Ishikawa (cell line): ENCODE data around the gene CPNE2.

Experiments
- CEBPB ChIP-seq: IDR thresholded peaks from 2 replicates; pipeline ENCODE4 v1.6.1; 2012
- CREB1 ChIP-seq: IDR thresholded peaks from 2 replicates; pipeline ENCODE4 v1.6.1; 2012; ENCODE audit warnings: low read depth
- EP300 ChIP-seq: IDR thresholded peaks from 2 replicates; pipeline ENCODE4 v1.6.1; 2012; ENCODE audit warnings: borderline replicate concordance
- MAX ChIP-seq: IDR thresholded peaks from 2 replicates; pipeline ENCODE4 v1.6.1; 2012
- RAD21 ChIP-seq: IDR thresholded peaks from 2 replicates; pipeline ENCODE4 v1.6.1; 2012; ENCODE audit warnings: low read depth
- REST ChIP-seq: IDR thresholded peaks from 2 replicates; pipeline ENCODE4 v1.6.1; 2012; ENCODE audit warnings: low read depth, mild to moderate bottlenecking
- TAF1 ChIP-seq: IDR thresholded peaks from 2 replicates; pipeline ENCODE4 v1.6.1; 2012; ENCODE audit warnings: low read depth, mild to moderate bottlenecking
- YY1 ChIP-seq: IDR thresholded peaks from 2 replicates; pipeline ENCODE4 v1.6.1; 2012; ENCODE audit warnings: low read depth
- TF ChIP-seq, protein P1 (sequence below): IDR thresholded peaks from 2 replicates; pipeline ENCODE4 v1.6.1; 2012

- TF ChIP-seq MAX (no peak), EP300 (no peak), REST (no peak), RAD21 (peak; percentile 93), CEBPB (no peak), TAF1 (no peak), CREB1 (no peak), YY1 (no peak)
- TF ChIP-seq, protein P1, sequence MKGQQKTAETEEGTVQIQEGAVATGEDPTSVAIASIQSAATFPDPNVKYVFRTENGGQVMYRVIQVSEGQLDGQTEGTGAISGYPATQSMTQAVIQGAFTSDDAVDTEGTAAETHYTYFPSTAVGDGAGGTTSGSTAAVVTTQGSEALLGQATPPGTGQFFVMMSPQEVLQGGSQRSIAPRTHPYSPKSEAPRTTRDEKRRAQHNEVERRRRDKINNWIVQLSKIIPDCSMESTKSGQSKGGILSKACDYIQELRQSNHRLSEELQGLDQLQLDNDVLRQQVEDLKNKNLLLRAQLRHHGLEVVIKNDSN, result no peak
Measured at GRCh38 chr16:57084257-57084770, 8.1 kb upstream of the CPNE2 start.
